H54 (cell line): ENCODE results near the gene WNK1.
"Not testable (repeated sequence)": the region's sequence is repeated elsewhere in the genome, so short reads cannot be mapped to it uniquely, and the experiment has no call there.

Source experiments
- DNase-seq: peaks from one replicate; pipeline ENCODE4 v3.0.0; 2011; ENCODE audit warnings: low spot score, mixed read lengths; ENCODE audit not compliant: insufficient read length
- FAIRE-seq: peaks from 3 replicates; lab custom pipeline; 2011; peaks lifted over from hg19 to GRCh38; lab: Jason Lieb, UNC
- POLR2A ChIP-seq: IDR thresholded peaks from 2 replicates; pipeline ENCODE4 v1.6.1; 2011; ENCODE audit warnings: low read depth, mild to moderate bottlenecking, low read length

The WNK1 gene

DNA sequence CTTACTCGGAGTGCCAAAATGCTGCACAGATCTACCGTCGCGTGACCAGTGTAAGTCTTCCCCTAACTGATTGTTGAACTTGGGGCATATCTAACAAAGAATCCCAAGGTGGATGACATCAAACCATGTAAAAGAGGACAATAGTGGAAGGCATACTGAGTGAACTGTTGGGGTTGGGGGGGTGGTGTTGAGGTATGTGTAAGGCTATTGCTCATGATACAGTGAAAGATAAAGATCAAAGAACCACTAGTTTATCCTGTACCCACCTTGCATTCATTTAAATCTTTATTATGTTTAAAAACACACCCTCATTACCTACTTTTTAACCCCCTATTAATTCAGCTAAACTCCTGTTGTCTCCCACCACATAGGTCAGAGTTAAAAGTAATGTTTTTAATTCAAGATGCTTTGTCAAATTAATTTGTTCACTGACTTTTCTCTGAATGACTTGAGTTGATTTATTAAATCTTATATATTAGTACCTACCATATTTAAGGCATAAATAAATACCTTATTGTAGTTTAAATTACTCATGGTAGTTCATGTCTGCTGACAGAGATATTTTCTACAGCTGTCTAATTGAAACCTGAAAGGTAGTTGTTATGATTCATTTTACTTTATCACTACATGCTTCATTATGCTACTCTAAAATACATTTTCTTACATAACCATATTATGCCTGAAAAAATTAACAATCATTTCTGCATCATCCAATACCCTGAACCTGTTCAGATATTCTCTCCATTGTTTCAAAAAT is 77.9 kb downstream of the WNK1 start:
- no peak for FAIRE-seq
- TF ChIP-seq POLR2A = no peak
- no peak for DNase-seq

DNA sequence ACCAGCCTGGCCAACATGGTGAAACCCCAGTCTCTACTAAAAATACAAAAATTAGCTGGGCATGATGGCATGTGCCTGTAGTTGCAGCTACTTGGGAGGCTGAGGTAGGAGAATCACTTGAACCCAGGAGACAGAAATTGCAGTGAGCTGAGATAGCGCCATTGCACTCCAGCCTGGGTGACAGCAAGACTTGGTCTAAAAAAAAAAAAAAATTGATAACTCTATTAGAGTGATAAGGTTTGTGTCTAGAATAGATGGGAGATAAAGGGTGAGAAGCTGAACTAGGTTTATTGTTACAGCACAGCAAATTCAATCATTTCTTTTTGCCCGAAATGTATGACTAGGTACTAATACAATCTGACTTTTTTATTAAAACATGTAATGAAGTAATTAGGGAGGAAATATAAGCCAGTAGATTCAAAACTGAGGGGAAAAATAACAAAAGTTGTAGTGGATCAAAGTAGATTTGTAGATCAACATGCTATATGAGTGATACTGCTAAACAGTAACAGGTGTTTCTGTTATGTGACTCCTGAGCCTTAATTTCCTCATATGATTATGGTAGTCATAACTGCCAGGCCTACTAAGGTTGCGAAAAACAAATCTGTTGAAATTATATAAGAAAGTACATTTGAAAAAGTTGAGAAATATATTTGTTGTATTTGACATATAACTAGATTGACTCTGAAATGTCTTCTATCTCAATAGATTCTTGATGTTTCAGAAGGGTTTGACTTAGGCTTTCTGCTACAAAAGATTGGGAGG is 83.6 kb downstream of the WNK1 start:
- FAIRE-seq (peak; percentile 27), DNase-seq (no peak)
- TF ChIP-seq POLR2A = no peak

DNA sequence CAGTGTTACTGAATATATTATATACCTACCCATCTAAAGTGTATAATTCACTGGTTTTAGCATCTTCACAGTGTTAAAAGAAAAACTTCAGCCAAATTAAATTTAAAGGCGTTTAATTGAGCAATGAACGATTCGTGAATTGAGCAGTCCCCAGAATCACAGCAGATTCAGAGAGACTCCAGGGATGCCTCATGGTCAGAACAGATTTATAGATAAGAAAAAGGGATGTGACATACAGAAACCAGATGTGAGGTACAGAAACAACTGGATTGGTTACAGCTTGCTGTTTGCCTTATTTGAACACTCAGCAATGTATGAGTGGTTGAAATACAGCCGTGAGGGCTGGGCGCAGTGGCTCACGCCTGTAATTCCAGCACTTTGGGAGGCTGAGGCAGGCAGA is 84.6 kb downstream of the WNK1 start:
- no peak for TF ChIP-seq POLR2A
- FAIRE-seq (no peak), DNase-seq (no peak)

DNA sequence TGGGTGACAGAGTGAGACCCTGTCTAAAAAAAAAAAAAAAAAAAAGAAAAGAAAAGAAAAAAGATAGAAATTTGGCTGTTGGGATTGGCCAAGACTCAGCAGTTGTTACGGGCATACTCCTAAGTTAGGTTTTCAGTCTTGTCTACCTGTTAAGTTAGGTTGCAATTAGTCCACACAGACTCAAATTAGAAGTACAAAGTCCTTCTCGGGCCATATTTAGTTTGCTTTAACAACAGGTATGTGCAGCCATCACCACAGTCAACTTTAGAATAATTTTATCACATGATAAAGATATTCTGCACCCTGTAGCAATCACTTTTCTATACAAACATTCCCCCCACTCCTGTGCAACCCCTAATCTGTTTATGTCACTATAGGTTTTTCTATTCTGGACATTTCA is 85.2 kb downstream of the WNK1 start:
- FAIRE-seq (no peak), DNase-seq (no peak)
- no peak for TF ChIP-seq POLR2A

- DNase-seq (no peak), FAIRE-seq (peak; percentile 53)
- TF ChIP-seq POLR2A = no peak
These were observed 91.2 kb downstream of the WNK1 start for GRCh38 chr12:843609-844008.

- DNase-seq (no peak), FAIRE-seq (no peak)
- no peak for TF ChIP-seq POLR2A
These were observed 94.0 kb downstream of the WNK1 start for GRCh38 chr12:846421-846820.

- DNase-seq (no peak), FAIRE-seq (no peak)
- no peak for TF ChIP-seq POLR2A
These were observed 95.9 kb downstream of the WNK1 start for GRCh38 chr12:848173-848865.

DNA sequence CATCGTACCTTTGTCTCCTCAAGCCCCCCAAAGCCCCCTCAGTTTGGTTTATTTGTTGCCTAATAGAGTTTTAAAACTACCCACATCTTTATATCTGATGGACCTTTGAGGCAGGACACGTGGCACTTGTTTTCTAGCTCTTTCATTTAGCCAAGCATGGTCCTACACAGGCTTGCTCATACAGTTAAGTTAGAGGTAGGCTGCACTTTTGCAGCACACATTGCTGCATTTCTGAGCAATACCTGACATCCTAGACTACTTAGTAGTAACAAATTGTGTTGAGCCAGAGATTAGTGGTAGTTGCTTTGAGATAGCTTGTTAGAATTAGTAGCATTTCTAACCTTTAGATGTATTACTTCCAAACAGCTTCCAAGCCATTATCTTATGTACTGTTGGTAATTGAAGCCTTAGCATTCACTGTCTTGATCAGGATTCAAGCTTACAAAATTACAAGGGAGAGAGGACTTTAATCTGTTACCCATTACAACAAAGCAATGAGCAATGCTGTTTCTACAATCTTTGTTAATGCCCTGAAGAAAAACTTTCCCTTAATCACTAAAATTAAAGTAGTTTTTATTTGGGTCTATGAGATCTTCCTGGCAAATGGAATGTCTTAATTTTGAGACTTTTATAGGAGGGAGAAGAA is 96.6 kb downstream of the WNK1 start:
- FAIRE-seq = peak; percentile 79
- TF ChIP-seq POLR2A = no peak

DNA sequence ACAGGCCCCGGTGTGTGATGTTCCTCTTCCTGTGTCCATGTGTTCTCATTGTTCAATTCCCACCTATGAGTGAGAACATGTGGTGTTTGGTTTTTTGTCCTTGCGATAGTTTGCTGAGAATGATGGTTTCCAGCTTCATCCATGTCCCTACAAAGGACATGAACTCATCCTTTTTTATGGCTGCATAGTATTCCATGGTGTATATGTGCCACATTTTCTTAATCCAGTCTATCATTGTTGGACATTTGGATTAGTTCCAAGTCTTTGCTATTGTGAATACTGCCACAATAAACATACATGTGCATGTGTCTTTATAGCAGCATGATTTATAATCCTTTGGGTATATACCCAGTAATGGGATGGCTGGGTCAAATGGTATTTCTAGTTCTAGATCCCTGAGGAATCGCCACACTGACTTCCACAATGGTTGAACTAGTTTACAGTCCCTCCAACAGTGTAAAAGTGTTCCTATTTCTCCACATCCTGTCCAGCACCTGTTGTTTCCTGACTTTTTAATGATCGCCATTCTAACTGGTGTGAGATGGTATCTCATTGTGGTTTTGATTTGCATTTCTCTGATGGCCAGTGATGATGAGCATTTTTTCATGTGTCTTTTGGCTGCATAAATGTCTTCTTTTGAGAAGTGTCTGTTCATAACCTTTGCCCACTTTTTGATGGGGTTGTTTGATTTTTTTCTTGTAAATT is 97.5 kb downstream of the WNK1 start:
- DNase-seq, FAIRE-seq: not testable (repeated sequence)

More for the DNA sequence above, 96.6 kb downstream of the WNK1 start:
- DNase-seq = no peak

DNA sequence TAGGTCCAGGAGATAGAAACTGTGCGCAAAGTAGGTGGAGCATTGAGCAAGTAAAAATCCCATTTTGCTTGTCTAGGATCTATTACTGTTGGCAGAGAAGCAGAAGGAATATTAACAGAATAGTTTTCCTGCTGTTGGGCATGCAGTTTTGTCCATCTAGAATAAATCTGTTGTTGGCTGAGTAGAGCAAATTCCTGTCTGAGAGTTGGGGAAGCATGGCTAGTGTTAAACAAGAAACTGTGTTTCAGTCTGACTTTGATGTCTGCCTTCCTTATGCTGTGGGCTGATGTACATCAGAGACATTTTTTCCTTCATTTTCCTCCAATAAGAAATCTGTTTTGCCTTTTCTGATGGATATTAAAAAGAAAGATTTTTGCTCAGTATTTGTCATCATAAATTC is 99.0 kb downstream of the WNK1 start:
- FAIRE-seq = peak; percentile 53
- no peak for TF ChIP-seq POLR2A
- no peak for DNase-seq

DNA sequence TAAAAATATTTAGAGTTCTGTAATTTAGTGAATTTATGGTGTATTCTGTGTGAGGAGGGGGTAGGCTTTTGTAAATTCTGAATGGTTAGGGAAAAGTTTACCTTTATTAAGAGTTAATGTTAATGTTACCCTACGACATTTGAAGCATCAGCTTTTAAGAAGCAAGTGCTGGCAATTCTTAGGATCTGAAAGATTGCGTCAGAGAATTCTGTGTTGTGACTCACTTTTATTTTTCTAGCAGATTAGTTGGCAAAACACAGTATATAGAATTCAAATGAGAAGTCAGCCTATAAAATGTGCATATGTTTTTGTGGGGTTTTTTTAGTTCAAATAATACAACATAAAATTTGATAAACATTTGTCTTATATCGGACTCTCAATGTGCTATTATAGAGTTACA is 99.5 kb downstream of the WNK1 start:
- DNase-seq = no peak
- FAIRE-seq = peak; percentile 70
- TF ChIP-seq POLR2A = no peak

GRCh38 chr12:852864-853263 is 100.5 kb downstream of the WNK1 start:
- DNase-seq (no peak), FAIRE-seq (no peak)
- no peak for TF ChIP-seq POLR2A

- no peak for TF ChIP-seq POLR2A
- DNase-seq (no peak), FAIRE-seq (peak; percentile 97)
These were observed 105.2 kb downstream of the WNK1 start for GRCh38 chr12:857611-858010.
